HEK293 (cell line): Measurements from ENCODE around the gene TPI1.

Experiments
- CTCF ChIA-PET: fragments of 350-600 bp; formaldehyde crosslinking; extraction: SDS; loops from one replicate; lab custom pipeline; 2021; ENCODE audit warnings: antibody characterized with exemption; lab: Yijun Ruan, JAX
- POLR2A ChIA-PET: fragments of 300-600 bp; formaldehyde crosslinking; extraction: SDS; loops from one replicate; lab custom pipeline; 2020; ENCODE audit warnings: antibody characterized with exemption, inconsistent platforms; lab: Yijun Ruan, JAX
- H3K27ac ChIP-seq: fragments of 200-500 bp; sonication (Bioruptor generic); 2 replicates; pipeline ENCODE4 v1.5.1; 2014; ENCODE audit warnings: low read depth, low read length, control low read depth, inconsistent platforms; ENCODE audit errors: extremely low read depth
- H3K36me3 ChIP-seq, 2 experiments: fragments of 200-500 bp in 1 of 2; sonication (Bioruptor generic) in 1 of 2; 1 replicate in 1 of 2; 2 replicates in 1 of 2; pipeline ENCODE4 v1.5.1; 2014 to 2017; ENCODE audit warnings: inconsistent platforms in 2 of 2, low read length in 2 of 2; ENCODE audit not compliant: control insufficient read depth in 2 of 2, insufficient read depth in 1 of 2
- H3K4me1 ChIP-seq: fragments of 200-500 bp; sonication (Bioruptor generic); 2 replicates; pipeline ENCODE4 v1.5.1; 2014; ENCODE audit warnings: mild to moderate bottlenecking, low read length, inconsistent platforms; ENCODE audit not compliant: control insufficient read depth, insufficient read depth
- H3K4me3 ChIP-seq: 2 replicates; pipeline ENCODE4 v1.5.1; 2011; ENCODE audit warnings: low read depth, mild to moderate bottlenecking, control low read depth, low read length, moderate library complexity
- H3K9me3 ChIP-seq: fragments of 200-500 bp; sonication (Bioruptor generic); 2 replicates; pipeline ENCODE4 v1.5.1; 2014; ENCODE audit warnings: low read depth, low read length, inconsistent platforms; ENCODE audit not compliant: control insufficient read depth, insufficient read depth
- BCL11A ChIP-seq: fragments of 450-650 bp; formaldehyde crosslinking; IDR thresholded peaks from 2 replicates; pipeline ENCODE4 v1.5.1; 2016; ENCODE audit warnings: low read depth, missing biosample characterization, missing genetic modification characterization
- BCL6B ChIP-seq: fragments of 450-650 bp; formaldehyde crosslinking; IDR thresholded peaks from 2 replicates; pipeline ENCODE4 v1.5.1; 2017; ENCODE audit warnings: missing biosample characterization, missing genetic modification characterization
- GLI4 ChIP-seq: fragments of 450-650 bp; formaldehyde crosslinking; IDR thresholded peaks from 2 replicates; pipeline ENCODE4 v1.5.1; 2016; ENCODE audit warnings: missing biosample characterization, missing genetic modification characterization
- HOXA7 ChIP-seq: sonication (generic); formaldehyde crosslinking; IDR thresholded peaks from 2 replicates; pipeline ENCODE4 v1.8.1; 2022; ENCODE audit warnings: missing genetic modification reagents, borderline replicate concordance
- KLF1 ChIP-seq: fragments of 450-650 bp; formaldehyde crosslinking; IDR thresholded peaks from 2 replicates; pipeline ENCODE4 v1.5.1; 2016; ENCODE audit warnings: missing biosample characterization, missing genetic modification characterization
- KLF10 ChIP-seq: fragments of 450-650 bp; IDR thresholded peaks from 2 replicates; pipeline ENCODE4 v1.5.1; 2018; ENCODE audit warnings: missing biosample characterization, mild to moderate bottlenecking, missing genetic modification characterization
- OVOL3 ChIP-seq: fragments of 450-650 bp; formaldehyde crosslinking; IDR thresholded peaks from 2 replicates; pipeline ENCODE4 v1.5.1; 2016; ENCODE audit warnings: missing biosample characterization, missing genetic modification characterization
- PRDM6 ChIP-seq: fragments of 450-650 bp; formaldehyde crosslinking; IDR thresholded peaks from 2 replicates; pipeline ENCODE4 v1.5.1; 2017; ENCODE audit warnings: missing biosample characterization, missing genetic modification characterization
- YY2 ChIP-seq: fragments of 450-650 bp; formaldehyde crosslinking; IDR thresholded peaks from 2 replicates; pipeline ENCODE4 v1.5.1; 2016; ENCODE audit warnings: missing biosample characterization, missing genetic modification characterization
- ZNF169 ChIP-seq: fragments of 450-650 bp; formaldehyde crosslinking; IDR thresholded peaks from 2 replicates; pipeline ENCODE4 v1.5.1; 2016; ENCODE audit warnings: missing biosample characterization, missing genetic modification characterization
- ZNF223 ChIP-seq: fragments of 450-650 bp; formaldehyde crosslinking; IDR thresholded peaks from 2 replicates; pipeline ENCODE4 v1.5.1; 2016; ENCODE audit warnings: missing biosample characterization, missing genetic modification characterization
- ZNF248 ChIP-seq: fragments of 450-650 bp; formaldehyde crosslinking; IDR thresholded peaks from 2 replicates; pipeline ENCODE4 v1.5.1; 2017; ENCODE audit warnings: missing biosample characterization, missing genetic modification characterization
- ZNF302 ChIP-seq: fragments of 450-650 bp; formaldehyde crosslinking; IDR thresholded peaks from 2 replicates; pipeline ENCODE4 v1.5.1; 2016; ENCODE audit warnings: missing biosample characterization, missing genetic modification characterization, low read depth
- ZNF404 ChIP-seq: fragments of 450-650 bp; formaldehyde crosslinking; IDR thresholded peaks from 2 replicates; pipeline ENCODE4 v1.5.1; 2017; ENCODE audit warnings: missing biosample characterization, missing genetic modification characterization
- ZNF473 ChIP-seq: fragments of 450-650 bp; formaldehyde crosslinking; IDR thresholded peaks from 2 replicates; pipeline ENCODE4 v1.5.1; 2017; ENCODE audit warnings: missing biosample characterization, missing genetic modification characterization
- ZNF518A ChIP-seq: fragments of 450-650 bp; formaldehyde crosslinking; conservative IDR thresholded peaks from 2 replicates; pipeline ENCODE4 v1.5.1; 2016; ENCODE audit warnings: low read depth, missing biosample characterization, missing genetic modification characterization
- ZNF558 ChIP-seq: fragments of 450-650 bp; formaldehyde crosslinking; IDR thresholded peaks from 2 replicates; pipeline ENCODE4 v1.5.1; 2016; ENCODE audit warnings: missing biosample characterization, missing genetic modification characterization
- ZNF560 ChIP-seq: fragments of 450-650 bp; formaldehyde crosslinking; IDR thresholded peaks from 2 replicates; pipeline ENCODE4 v1.5.1; 2017; ENCODE audit warnings: missing biosample characterization, missing genetic modification characterization, borderline replicate concordance
- ZNF561 ChIP-seq: fragments of 450-650 bp; IDR thresholded peaks from 2 replicates; pipeline ENCODE4 v1.5.1; 2018; ENCODE audit warnings: missing biosample characterization, missing genetic modification characterization, borderline replicate concordance
- ZNF571 ChIP-seq: fragments of 450-650 bp; formaldehyde crosslinking; IDR thresholded peaks from 2 replicates; pipeline ENCODE4 v1.5.0; 2017; ENCODE audit warnings: missing biosample characterization, missing genetic modification characterization
- ZNF600 ChIP-seq: fragments of 450-650 bp; formaldehyde crosslinking; IDR thresholded peaks from 2 replicates; pipeline ENCODE4 v1.5.1; 2016; ENCODE audit warnings: missing biosample characterization, missing genetic modification characterization
- ZNF830 ChIP-seq: fragments of 450-650 bp; IDR thresholded peaks from 2 replicates; pipeline ENCODE4 v1.5.0; 2018; ENCODE audit warnings: missing biosample characterization, missing genetic modification characterization, low read depth, mild to moderate bottlenecking, moderate library complexity
- ZNF837 ChIP-seq: fragments of 450-650 bp; formaldehyde crosslinking; IDR thresholded peaks from 2 replicates; pipeline ENCODE4 v1.5.1; 2016; ENCODE audit warnings: missing biosample characterization, missing genetic modification characterization
- ZSCAN18 ChIP-seq: fragments of 450-650 bp; formaldehyde crosslinking; IDR thresholded peaks from 2 replicates; pipeline ENCODE4 v1.5.1; 2016; ENCODE audit warnings: missing biosample characterization, missing genetic modification characterization
- ZSCAN23 ChIP-seq: fragments of 450-650 bp; formaldehyde crosslinking; IDR thresholded peaks from 2 replicates; pipeline ENCODE4 v1.5.1; 2016; ENCODE audit warnings: missing biosample characterization, missing genetic modification characterization
- ZSCAN30 ChIP-seq: fragments of 450-650 bp; IDR thresholded peaks from 2 replicates; pipeline ENCODE4 v1.5.1; 2018; ENCODE audit warnings: missing biosample characterization, mild to moderate bottlenecking, missing genetic modification characterization, moderate library complexity
- ZSCAN4 ChIP-seq: fragments of 450-650 bp; formaldehyde crosslinking; IDR thresholded peaks from 2 replicates; pipeline ENCODE4 v1.5.1; 2017; ENCODE audit warnings: missing biosample characterization, missing genetic modification characterization

TPI1 gene

GRCh38 chr12:6873094-6874014 is 6.0 kb downstream of the TPI1 start, which contains the start of gene SPSB2:
Gene SPSB2 (minus strand): TSS chr12:6873303. CDS start chr12:6872901, 402 bp downstream.
- peak within 1 kb of the TSS; percentile 67 for H3K4me3 ChIP-seq
- no peaks in the 10 kb centered on the region for H3K9me3 ChIP-seq
- CTCF ChIA-PET, result interaction anchor here (0.5 to 5.3 kb wide), 35 partner anchors 8 to 503 kb away, joined by 3 to 71 read pairs (median 5); partner anchors contain the start of genes ATN1, C12orf57, C1RL and CDCA3
- peaks cover 2% of the 10 kb centered on the region; the same call in 1 of the 2 replicates for H3K4me1 ChIP-seq
- H3K36me3 ChIP-seq, result peaks cover 4 to 42% of the 10 kb centered on the region in 2 experiments; a peak in 2 of 3 replicates
- peak within 1 kb of the TSS; percentile 54; the same call in 1 of the 2 replicates for H3K27ac ChIP-seq
- POLR2A ChIA-PET, result interaction anchor here (0.5 to 3.7 kb wide), 32 partner anchors 9 to 339 kb away, joined by 3 to 88 read pairs (median 5); partner anchors contain the start of genes ATN1, C12orf57, CDCA3 and COPS7A
- no peak for TF ChIP-seq ZNF830 (tag by site-specific recombination)
- TF ChIP-seq ZNF561, result peak; percentile 47; the same call in 1 of the 2 replicates
- no peak for TF ChIP-seq ZNF600
- peak; percentile 96 for TF ChIP-seq KLF10
- TF ChIP-seq ZNF558 (tag by site-specific recombination), result no peak
- peak; percentile 62 for TF ChIP-seq GLI4
- no peak for TF ChIP-seq PRDM6
- no peak for TF ChIP-seq ZSCAN18 (tag by site-specific recombination)
- TF ChIP-seq ZNF169, result no peak
- TF ChIP-seq OVOL3 (tag by site-specific recombination), result peak; percentile 50; the same call in 1 of the 2 replicates
- no peak for TF ChIP-seq ZNF473 (tag by site-specific recombination)
- no peak for TF ChIP-seq ZNF302
- TF ChIP-seq YY2, result no peak
- no peak for TF ChIP-seq ZNF571 (tag by site-specific recombination)
- TF ChIP-seq ZSCAN23, result 0 out of 2 replicates have a peak, but pooled peaks have one; percentile 16
- no peak for TF ChIP-seq BCL11A (tag by site-specific recombination)
- TF ChIP-seq ZSCAN4, result no peak
- no peak for TF ChIP-seq ZNF560 (tag by site-specific recombination)
- TF ChIP-seq ZNF223 (tag by site-specific recombination), result peak; percentile 93
- TF ChIP-seq BCL6B (tag by site-specific recombination), result no peak
- 0 out of 2 replicates have a peak, but pooled peaks have one; percentile 13 for TF ChIP-seq ZSCAN30 (tag by site-specific recombination)
- TF ChIP-seq ZNF248 (tag by site-specific recombination), result no peak
- TF ChIP-seq KLF1, result peak; percentile 93
- TF ChIP-seq ZNF404 (tag by site-specific recombination), result no peak
- TF ChIP-seq ZNF518A (tag by site-specific recombination), result no peak
- TF ChIP-seq ZNF837 (tag by site-specific recombination), result no peak
- no peak for TF ChIP-seq HOXA7 (CRISPR knock-in tag)
